Fibroblast of mammary gland (primary cell): ENCODE data around the gene XYLT1.
"Not testable (repeated sequence)": the region's sequence is repeated elsewhere in the genome, so short reads cannot be mapped to it uniquely, and the experiment has no call there.

Experiments
- DNase-seq: peaks from one replicate; pipeline ENCODE4 v3.0.0-alpha.2; 2010; ENCODE audit warnings: low read depth
- H3K4me3 ChIP-seq: 2 replicates; pipeline ENCODE4 v1.5.1; 2011; ENCODE audit warnings: low read depth, mild to moderate bottlenecking, low read length, moderate library complexity; ENCODE audit not compliant: control insufficient read depth
- TF ChIP-seq, protein P1 (sequence below): conservative IDR thresholded peaks from 2 replicates; pipeline ENCODE4 v1.5.1; 2011; ENCODE audit warnings: low read depth, low read length, inconsistent platforms; ENCODE audit not compliant: control insufficient read depth, insufficient read depth

XYLT1 gene

DNA sequence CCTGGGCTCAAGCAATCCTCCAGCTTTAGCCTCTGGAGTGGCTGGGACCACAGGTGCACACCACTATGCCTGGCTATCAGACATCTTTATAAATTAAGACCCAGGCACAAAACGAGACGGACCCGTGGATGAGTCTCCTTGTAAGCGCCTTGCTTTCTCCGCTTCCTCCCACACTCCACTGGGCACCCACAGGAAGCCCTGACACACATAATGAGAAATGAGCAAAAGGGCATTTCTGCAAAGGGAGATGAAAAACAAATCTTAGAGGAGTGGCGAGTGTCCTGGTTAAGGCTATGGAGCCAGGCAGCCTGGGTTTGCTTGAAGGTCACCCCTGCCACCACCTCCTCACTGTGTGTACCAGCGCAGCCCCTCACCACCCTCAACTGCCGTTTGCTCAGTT is 56.3 kb downstream of the XYLT1 start:
- H3K4me3 ChIP-seq = no peak overlapping the region
- TF ChIP-seq, protein P1, sequence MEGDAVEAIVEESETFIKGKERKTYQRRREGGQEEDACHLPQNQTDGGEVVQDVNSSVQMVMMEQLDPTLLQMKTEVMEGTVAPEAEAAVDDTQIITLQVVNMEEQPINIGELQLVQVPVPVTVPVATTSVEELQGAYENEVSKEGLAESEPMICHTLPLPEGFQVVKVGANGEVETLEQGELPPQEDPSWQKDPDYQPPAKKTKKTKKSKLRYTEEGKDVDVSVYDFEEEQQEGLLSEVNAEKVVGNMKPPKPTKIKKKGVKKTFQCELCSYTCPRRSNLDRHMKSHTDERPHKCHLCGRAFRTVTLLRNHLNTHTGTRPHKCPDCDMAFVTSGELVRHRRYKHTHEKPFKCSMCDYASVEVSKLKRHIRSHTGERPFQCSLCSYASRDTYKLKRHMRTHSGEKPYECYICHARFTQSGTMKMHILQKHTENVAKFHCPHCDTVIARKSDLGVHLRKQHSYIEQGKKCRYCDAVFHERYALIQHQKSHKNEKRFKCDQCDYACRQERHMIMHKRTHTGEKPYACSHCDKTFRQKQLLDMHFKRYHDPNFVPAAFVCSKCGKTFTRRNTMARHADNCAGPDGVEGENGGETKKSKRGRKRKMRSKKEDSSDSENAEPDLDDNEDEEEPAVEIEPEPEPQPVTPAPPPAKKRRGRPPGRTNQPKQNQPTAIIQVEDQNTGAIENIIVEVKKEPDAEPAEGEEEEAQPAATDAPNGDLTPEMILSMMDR = no peak
- no peak for DNase-seq

DNA sequence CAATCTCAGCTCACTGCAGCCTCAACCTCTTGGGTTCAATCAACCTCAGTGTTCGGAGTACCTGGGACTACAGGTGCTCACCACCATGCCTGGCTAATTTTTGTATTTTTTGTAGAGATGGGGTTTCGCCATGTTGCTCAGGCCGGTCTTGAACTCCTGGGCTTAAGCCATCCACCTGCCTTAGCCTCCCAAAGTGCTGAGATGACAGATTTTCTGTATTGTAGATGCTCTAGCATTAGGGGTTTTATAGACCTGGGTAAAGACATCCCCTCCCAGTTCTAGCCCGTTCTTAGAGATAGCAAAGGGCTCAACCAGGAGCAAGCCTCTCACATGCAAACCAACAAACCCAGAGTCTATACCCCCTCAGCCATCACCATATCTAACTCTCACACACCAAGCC is 57.3 kb downstream of the XYLT1 start:
- no peak for DNase-seq
- H3K4me3 ChIP-seq = no peak overlapping the region
- TF ChIP-seq, protein P1 = no peak

DNA sequence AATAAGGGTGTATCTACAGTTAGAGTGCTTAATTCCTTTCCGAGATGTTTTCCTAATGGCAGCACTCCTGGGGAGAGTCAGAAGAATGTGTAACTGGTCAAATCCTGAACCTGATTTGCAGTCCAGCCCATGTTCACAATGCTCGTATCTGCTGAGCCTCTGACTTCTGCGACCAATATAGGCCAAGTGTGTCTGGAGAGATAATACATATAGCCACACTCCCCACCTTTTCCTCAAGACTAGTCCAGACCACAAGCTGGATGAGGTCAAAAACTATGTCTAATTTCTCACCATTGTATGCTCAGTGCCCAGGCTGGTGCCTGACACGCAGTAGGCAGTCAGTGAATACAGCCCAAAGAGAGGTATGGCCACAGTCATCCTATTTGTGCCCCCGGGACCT is 58.0 kb downstream of the XYLT1 start:
- TF ChIP-seq, protein P1 = no peak
- no peak overlapping the region for H3K4me3 ChIP-seq
- DNase-seq = no peak

DNA sequence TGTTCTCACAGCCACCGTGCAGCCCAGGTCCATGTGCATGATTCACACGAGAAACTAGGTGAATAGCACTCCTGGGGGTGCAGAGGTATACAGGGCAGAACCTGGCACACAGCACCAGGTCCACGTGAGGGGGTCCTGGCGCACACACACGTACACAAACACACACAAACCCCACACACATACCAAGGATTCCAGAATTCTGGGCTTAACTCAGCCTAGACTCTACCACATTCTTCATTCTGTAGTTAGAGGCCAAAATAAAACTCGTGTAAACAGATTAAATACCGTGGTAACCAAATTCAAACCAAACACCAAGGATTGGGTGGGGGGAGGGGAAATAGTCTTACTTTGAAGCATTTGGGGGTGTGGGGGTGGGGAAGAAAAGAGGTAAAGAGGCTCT is 58.5 kb downstream of the XYLT1 start:
- TF ChIP-seq, protein P1 = no peak
- DNase-seq = no peak
- no peak overlapping the region for H3K4me3 ChIP-seq

DNA sequence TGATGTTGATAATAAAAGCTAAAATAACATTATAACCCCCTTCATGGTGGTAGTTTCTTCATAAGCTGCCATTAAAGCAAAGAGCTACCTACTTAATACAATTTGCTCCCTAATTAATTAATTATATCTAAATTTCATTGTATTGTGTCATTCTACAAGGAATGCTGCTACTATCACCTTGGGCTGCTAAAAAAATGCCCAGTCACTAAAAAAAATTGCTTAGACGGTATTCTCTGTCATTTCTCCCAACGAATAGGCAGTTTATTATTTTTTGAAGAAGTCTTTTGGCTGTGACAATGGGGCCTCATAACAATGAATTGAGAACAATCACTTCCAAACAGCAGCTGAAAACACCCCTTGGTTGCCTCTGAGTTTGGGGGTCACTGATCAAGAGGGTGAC is 59.5 kb downstream of the XYLT1 start:
- no peak overlapping the region for H3K4me3 ChIP-seq
- TF ChIP-seq, protein P1 = no peak
- DNase-seq = no peak

DNA sequence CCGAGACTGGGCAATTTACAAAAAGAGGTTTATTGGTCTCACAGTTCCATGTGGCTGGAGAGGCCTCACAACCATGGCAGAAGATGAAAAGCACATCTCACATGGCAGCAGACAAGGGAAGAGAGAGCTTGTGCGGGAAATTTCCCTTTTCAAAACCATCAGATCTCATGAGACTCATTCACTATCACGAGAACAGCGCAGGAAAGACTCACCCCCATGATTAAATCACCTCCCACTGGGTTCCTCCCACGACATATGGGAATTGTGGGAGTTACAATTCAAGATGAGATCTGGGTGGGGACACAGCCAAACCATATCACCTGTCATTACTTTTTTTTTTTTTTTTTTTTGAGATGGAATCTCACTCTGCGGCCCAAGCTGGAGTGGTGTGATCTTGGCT is 60.4 kb downstream of the XYLT1 start:
- not testable (repeated sequence) for H3K4me3 ChIP-seq, DNase-seq

DNA sequence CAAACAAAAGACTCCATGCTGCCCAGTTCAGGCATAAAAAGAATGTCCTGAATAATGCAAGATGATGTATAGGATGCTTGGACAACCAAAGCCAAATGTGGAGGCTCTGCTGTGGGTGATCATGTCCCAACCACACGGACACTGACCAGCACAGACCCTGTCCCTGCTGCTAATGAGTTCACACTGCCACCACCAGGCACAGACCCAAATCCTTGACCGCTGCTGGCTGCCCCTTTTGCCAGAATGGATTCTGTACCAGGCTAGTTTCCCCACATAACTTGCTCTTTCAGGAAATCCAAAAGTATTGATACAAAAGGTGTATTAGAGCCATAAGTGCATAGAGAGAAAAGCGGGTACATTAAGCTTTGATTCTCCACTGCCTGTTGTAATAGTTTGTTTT is 60.9 kb downstream of the XYLT1 start:
- no peak overlapping the region for H3K4me3 ChIP-seq
- DNase-seq = no peak
- TF ChIP-seq, protein P1 = no peak
